Measurements from ENCODE around the gene AFG3L2.
A peak's percentile ranks its signal among the peaks of the same experiment; 100 is the strongest.
"Not testable (repeated sequence)": the region's sequence is repeated elsewhere in the genome, so short reads cannot be mapped to it uniquely, and the experiment has no call there.

AFG3L2 gene

GRCh38 chr18:12394428-12394827 is 17.4 kb upstream of the AFG3L2 start:
- DNase-seq, result no peak

GRCh38 chr18:12393998-12394397 is 17.0 kb upstream of the AFG3L2 start:
- no peak for DNase-seq

GRCh38 chr18:12393510-12393909 is 16.5 kb upstream of the AFG3L2 start:
- DNase-seq, result no peak

- DNase-seq, result peak in 4 of 5 donors; percentile 26 to 35 (median 31)
Observed at GRCh38 chr18:12391487-12392165, 14.6 kb upstream of the AFG3L2 start.

GRCh38 chr18:12388442-12388841 is 11.4 kb upstream of the AFG3L2 start:
- no peak for DNase-seq

GRCh38 chr18:12384261-12384660 is 7.2 kb upstream of the AFG3L2 start:
- DNase-seq, result no peak

GRCh38 chr18:12383759-12384158 is 6.7 kb upstream of the AFG3L2 start:
- DNase-seq, result not testable (repeated sequence)

- DNase-seq, result not testable (repeated sequence)
Observed at GRCh38 chr18:12382221-12382814, 5.3 kb upstream of the AFG3L2 start.

GRCh38 chr18:12378198-12378558 is 1.2 kb upstream of the AFG3L2 start:
- not testable (repeated sequence) for DNase-seq

- no peak for DNase-seq
Observed at GRCh38 chr18:12377556-12378197, 650 bp upstream of the AFG3L2 start.

- DNase-seq, result peak in 1 of 5 donors; percentile 6
Observed at GRCh38 chr18:12376034-12376753, 833 bp downstream of the AFG3L2 start.

- DNase-seq, result no peak
Observed at GRCh38 chr18:12374401-12374800, 2.6 kb downstream of the AFG3L2 start.

- DNase-seq, result no peak
Observed at GRCh38 chr18:12373771-12374116, 3.3 kb downstream of the AFG3L2 start.

- no peak for DNase-seq
Observed at GRCh38 chr18:12373116-12373770, 3.8 kb downstream of the AFG3L2 start.

GRCh38 chr18:12372406-12372805 is 4.6 kb downstream of the AFG3L2 start:
- no peak for DNase-seq

- DNase-seq, result no peak
Observed at GRCh38 chr18:12371590-12371989, 5.4 kb downstream of the AFG3L2 start.

GRCh38 chr18:12369211-12369610 is 7.8 kb downstream of the AFG3L2 start:
- no peak for DNase-seq

GRCh38 chr18:12366784-12367183 is 10.2 kb downstream of the AFG3L2 start:
- DNase-seq, result no peak

GRCh38 chr18:12366379-12366778 is 10.6 kb downstream of the AFG3L2 start:
- no peak for DNase-seq

GRCh38 chr18:12362473-12363174 is 14.4 kb downstream of the AFG3L2 start:
- no peak for DNase-seq

- DNase-seq, result no peak
Observed at GRCh38 chr18:12361770-12362378, 15.2 kb downstream of the AFG3L2 start.

GRCh38 chr18:12359515-12359927 is 17.5 kb downstream of the AFG3L2 start:
- DNase-seq, result no peak

All from T-helper 1 cell (primary cell).